GM12878 (cell line): ENCODE results near the gene RARS1. TPM values are rescaled to one million over a fixed set of nuclear protein-coding genes. Genes with fewer than 3 reads are reported as not detected.

Experiments used
- ATAC-seq: fragments of 200-7000 bp; cut with Tn5 transposase; 3 replicates; pipeline ENCODE4 v1.9.1; 2020; ENCODE audit warnings: mild to moderate bottlenecking, moderate library complexity
- BruUV-seq: library from RNA; stranded (reverse); fragments of 400-500 nt; replicated peaks from 2 replicates; lab custom pipeline; 2021; lab: Mats Ljungman, UMichigan
- CTCF ChIA-PET: fragments of 300-600 bp; sonication (Branson Sonifier 250); formaldehyde crosslinking; extraction: SDS; loops from one replicate; lab custom pipeline; 2021; ENCODE audit warnings: inconsistent platforms; lab: Yijun Ruan, JAX
- POLR2A ChIA-PET: fragments of 350-600 bp; formaldehyde crosslinking; extraction: SDS; loops from one replicate; lab custom pipeline; 2021; ENCODE audit warnings: inconsistent platforms; lab: Charles Lee
- RAD21 ChIA-PET: fragments of 300-600 bp; sonication (Branson Sonifier 250); formaldehyde crosslinking; loops from one replicate; lab custom pipeline; 2023; ENCODE audit warnings: antibody characterized with exemption; ENCODE audit not compliant: unreplicated experiment; lab: Charles Lee
- SMC1A ChIA-PET: fragments of 300-600 bp; sonication (Branson Sonifier 250); formaldehyde crosslinking; loops from one replicate; lab custom pipeline; 2023; ENCODE audit not compliant: unreplicated experiment, uncharacterized antibody; lab: Charles Lee
- DNase-seq: peaks from one replicate; pipeline ENCODE4 v3.0.0-alpha.2; 2011; ENCODE audit warnings: low read depth, low spot score
- FAIRE-seq: peaks from 3 replicates; lab custom pipeline; 2011; peaks lifted over from hg19 to GRCh38; lab: Jason Lieb, UNC
- H2AFZ ChIP-seq: 2 replicates; pipeline ENCODE4 v1.6.0; 2011; ENCODE audit warnings: low read depth, low read length, control low read depth; ENCODE audit not compliant: control insufficient read depth
- H3K27ac ChIP-seq: 2 replicates; pipeline ENCODE4 v1.5.1; 2011; ENCODE audit warnings: control low read depth; ENCODE audit not compliant: control insufficient read depth, insufficient read depth
- H3K27me3 ChIP-seq, 2 experiments: replicated peaks in 1 of 2; 2 replicates each; pipeline versions ENCODE4 v1.6.0 to v1.6.1; 2011; ENCODE audit warnings: low read length in 1 of 2; ENCODE audit not compliant: control insufficient read depth in 2 of 2, insufficient read depth in 2 of 2
- H3K36me3 ChIP-seq, 2 experiments: 2 replicates each; pipeline ENCODE4 v1.5.1; 2011; ENCODE audit warnings: low read length in 1 of 2; ENCODE audit not compliant: control insufficient read depth in 2 of 2, insufficient read depth in 2 of 2
- H3K4me1 ChIP-seq: 2 replicates; pipeline ENCODE4 v1.6.1; 2011; ENCODE audit warnings: mild to moderate bottlenecking, low read length, moderate library complexity, mixed read lengths; ENCODE audit not compliant: control insufficient read depth, insufficient read depth
- H3K4me2 ChIP-seq: 2 replicates; pipeline ENCODE4 v1.6.0; 2011; ENCODE audit warnings: control low read depth; ENCODE audit not compliant: control insufficient read depth, insufficient read depth
- H3K4me3 ChIP-seq: fragments of 200-600 bp; sonication (generic); 2 replicates; pipeline ENCODE4 v1.5.1; 2016
- H3K79me2 ChIP-seq: 2 replicates; pipeline ENCODE4 v1.6.0; 2011; ENCODE audit warnings: low read length; ENCODE audit not compliant: control insufficient read depth, insufficient read depth
- H3K9ac ChIP-seq: 2 replicates; pipeline ENCODE4 v1.8.0; 2011; ENCODE audit warnings: low read length, control low read depth, mixed read lengths; ENCODE audit not compliant: control insufficient read depth, insufficient read depth
- H3K9me3 ChIP-seq: replicated peaks from 3 replicates; pipeline ENCODE4 v1.5.1; 2011; ENCODE audit warnings: mild to moderate bottlenecking, low read length; ENCODE audit not compliant: control insufficient read depth, insufficient read depth
- H4K20me1 ChIP-seq: 2 replicates; pipeline ENCODE4 v1.6.0; 2011; ENCODE audit not compliant: control insufficient read depth, insufficient read depth
- BCLAF1 ChIP-seq: fragments of 450-650 bp; IDR thresholded peaks from 2 replicates; pipeline ENCODE4 v1.6.1; 2017; ENCODE audit warnings: antibody characterized with exemption, mild to moderate bottlenecking, moderate library complexity
- NKRF ChIP-seq: fragments of 450-650 bp; conservative IDR thresholded peaks from 2 replicates; pipeline ENCODE4 v1.6.1; 2017; ENCODE audit warnings: mild to moderate bottlenecking, moderate library complexity
- RCOR1 ChIP-seq: conservative IDR thresholded peaks from 2 replicates; pipeline ENCODE4 v1.6.1; 2012; ENCODE audit warnings: low read depth, low read length, improper control_type of control experiment
- SRF ChIP-seq, 2 experiments: IDR thresholded peaks; 2 replicates each; pipeline ENCODE4 v1.6.1; 2011; ENCODE audit warnings: low read depth in 2 of 2, low read length in 2 of 2, mild to moderate bottlenecking in 1 of 2, moderate library complexity in 1 of 2
- ZBTB4 ChIP-seq: fragments of 450-650 bp; formaldehyde crosslinking; IDR thresholded peaks from 2 replicates; pipeline ENCODE4 v1.4.0; 2022; ENCODE audit warnings: mild to moderate bottlenecking, moderate library complexity
- ZNF687 ChIP-seq: fragments of 450-650 bp; IDR thresholded peaks from 2 replicates; pipeline ENCODE4 v1.6.1; 2017; ENCODE audit warnings: mild to moderate bottlenecking, moderate library complexity
- ZSCAN29 ChIP-seq: fragments of 450-650 bp; IDR thresholded peaks from 2 replicates; pipeline ENCODE4 v1.6.1; 2017; ENCODE audit warnings: mild to moderate bottlenecking, moderate library complexity
- WGBS: methylation state at CpG from one replicate; pipeline ENCODE4 v1.1.6; 2016; ENCODE audit warnings: low lambda C conversion rate; ENCODE audit not compliant: insufficient replicate concordance, insufficient coverage; ENCODE audit errors: missing lambda C conversion rate; 5-methylcytosine and 5-hydroxymethylcytosine counted together
- in situ Hi-C: fragments of 300-500 bp; cut with MboI; formaldehyde crosslinking; loops from 9 replicates; pipeline ENCODE4 v1.14.3; 2018; ENCODE audit warnings: mixed read lengths
- intact Hi-C: fragments of 100-400 bp; cut with micrococcal nuclease; formaldehyde crosslinking; loops from one replicate; pipeline ENCODE4 v1.14.2; 2022; ENCODE audit not compliant: unreplicated experiment
- polyA plus RNA-seq, 11 experiments: library from polyadenylated mRNA; depleted of rRNA in 4 of 11; unstranded in 6 of 11; stranded (reverse) in 5 of 11; fragments of >200 nt; fragmentation: Nextera tagmentation in 4 of 11; fragmentation: Illumina TruSeq in 1 of 11; extraction: Ambion mirVana in 4 of 11; extraction: Trizol in 1 of 11; gene quantifications; 1 replicate in 1 of 11; 2 replicates in 10 of 11; pipeline versions ENCODE4 v1.2.1 to v1.2.3, GENCODE V29; 2011 to 2016; ENCODE audit warnings: inconsistent platforms in 2 of 11, missing spikeins in 2 of 11, low read depth in 1 of 11
- total RNA-seq, 4 experiments: library from RNA; depleted of rRNA in 3 of 4; stranded (reverse); fragments of >200 nt in 3 of 4; fragmentation: Illumina TruSeq in 1 of 4; extraction: Trizol in 1 of 4; gene quantifications; 2 replicates each; pipeline versions ENCODE4 v1.2.1 to v1.2.3, GENCODE V29; 2013 to 2021

Gene RARS1
- total and polyA plus RNA-seq, 10 of the 15 experiments (the other 5 are each of a cell fraction or from before 2014, with no cell fraction given), result 80.5 to 127 (median 105) TPM

- no peak for TF ChIP-seq BCLAF1
These were observed 2.8 kb downstream of the RARS1 start (continued) for GRCh38 chr5:168489059-168489458.

- ChIA-PET SMC1A (no interaction called here), CTCF (no interaction called here), POLR2A (no interaction called here), RAD21 (no interaction called here)
- Histone ChIP-seq H3K4me1 (no peaks in the 10 kb centered on the region), H3K9ac (no peak overlapping the region), H3K27ac (no peak overlapping the region), H3K79me2 (peaks cover 3% of the 10 kb centered on the region), H3K9me3 (no peaks in the 10 kb centered on the region), H3K4me2 (no peak overlapping the region), H4K20me1 (no peaks in the 10 kb centered on the region), H3K4me3 (no peak overlapping the region), H2AFZ (no peak overlapping the region), H3K36me3 (peaks cover 2 to 40% of the 10 kb centered on the region in 2 experiments; a peak in 3 of 4 replicates), H3K27me3 (no peaks in the 10 kb centered on the region)
- in situ Hi-C loops (no loop called here), intact Hi-C loops (no loop called here)
- 91% methylated on average over 5 of the region's 5 CpGs for WGBS
- FAIRE-seq, result peak; percentile 56
- no peak for DNase-seq
- ATAC-seq, result no peak
- TSS peak; percentile 6 for BruUV-seq
- TF ChIP-seq SRF (IDR thresholded peaks at IDR 0.05; ENCODE audit: low read depth in 2 of 2, low read length in 2 of 2) (no peak), ZNF687 (no peak), RCOR1 (no peak), NKRF (no peak), ZBTB4 (CRISPR knock-in tag) (no peak), ZSCAN29 (no peak)
These were observed 7.8 kb downstream of the RARS1 start for GRCh38 chr5:168494057-168494555.
